Lower leg skin (tissue), 3 donors: Measurements from ENCODE around the gene GLRX3.

Experiments
- CTCF ChIP-seq, 3 donors: fragments of 450-650 bp; IDR thresholded peaks; one replicate each; pipeline ENCODE4 v1.5.1; 2016; ENCODE audit warnings: antibody characterized with exemption in 3 of 3, mild to moderate bottlenecking in 3 of 3, moderate library complexity in 2 of 3
- POLR2A ChIP-seq, 2 donors: fragments of 450-650 bp; IDR thresholded peaks; one replicate each; pipeline ENCODE4 v1.6.1; 2016 to 2017; ENCODE audit warnings: antibody characterized with exemption in 2 of 2, mild to moderate bottlenecking in 1 of 2, moderate library complexity in 1 of 2

GRCh38 chr10:130111852-130112180, 24.4 kb upstream of the GLRX3 start:
- TF ChIP-seq POLR2A (IDR thresholded peaks at IDR 0.05) (no peak), CTCF (IDR thresholded peaks at IDR 0.05) (no peak)
